Stimulated activated CD4-positive, alpha-beta T cell treated with anti-CD3 and anti-CD28 coated beads, Interleukin-15, amount 100 ng/mL, for 24 hours (primary cell): ENCODE results near the gene CDC5L.

Experiments used
- DNase-seq: peaks from one replicate; pipeline ENCODE4 v3.0.0-alpha.2; 2020

Gene CDC5L

DNA sequence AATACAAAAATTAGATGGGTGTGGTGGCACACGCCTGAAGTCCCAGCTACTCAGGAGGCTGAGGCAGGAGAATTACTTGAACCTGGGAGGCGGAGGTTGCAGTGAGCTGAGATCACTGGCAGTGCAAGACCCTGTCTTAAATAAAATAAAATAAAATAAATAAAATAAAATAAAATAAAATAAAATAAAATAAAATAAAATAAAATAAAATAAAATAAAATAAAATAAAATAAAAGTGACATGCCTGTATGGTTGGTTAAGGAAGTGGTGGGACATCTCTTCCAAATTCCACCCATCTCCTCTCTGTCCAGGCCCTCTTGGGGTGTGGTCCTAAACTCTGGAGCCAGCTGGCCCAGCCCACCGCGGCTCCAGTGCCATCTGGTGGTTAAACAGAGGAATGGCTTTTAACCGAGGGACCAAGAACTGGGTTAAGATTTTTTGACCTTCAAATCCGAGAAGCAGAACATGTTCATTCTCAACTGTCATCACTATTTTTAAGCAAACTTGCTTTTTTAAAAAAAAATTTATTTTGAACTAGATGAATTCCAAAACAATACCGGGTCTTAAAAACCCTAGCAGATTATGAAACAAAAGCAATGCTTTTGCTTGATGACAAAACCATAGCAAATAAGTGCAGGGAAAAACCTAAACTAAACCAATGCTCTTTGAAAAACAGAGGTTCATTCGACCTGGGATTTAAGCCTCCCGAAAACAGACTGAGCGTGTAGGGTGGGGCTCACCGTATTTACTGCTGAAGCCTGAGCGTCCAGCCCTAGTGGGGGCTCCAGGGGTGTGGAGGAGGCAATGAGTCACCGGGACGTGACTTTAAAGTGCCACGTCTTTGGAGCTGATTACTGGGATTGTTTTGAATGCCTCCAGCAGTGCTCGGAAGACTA, 68.8 kb downstream of the CDC5L start:
- DNase-seq = peak; percentile 58

DNA sequence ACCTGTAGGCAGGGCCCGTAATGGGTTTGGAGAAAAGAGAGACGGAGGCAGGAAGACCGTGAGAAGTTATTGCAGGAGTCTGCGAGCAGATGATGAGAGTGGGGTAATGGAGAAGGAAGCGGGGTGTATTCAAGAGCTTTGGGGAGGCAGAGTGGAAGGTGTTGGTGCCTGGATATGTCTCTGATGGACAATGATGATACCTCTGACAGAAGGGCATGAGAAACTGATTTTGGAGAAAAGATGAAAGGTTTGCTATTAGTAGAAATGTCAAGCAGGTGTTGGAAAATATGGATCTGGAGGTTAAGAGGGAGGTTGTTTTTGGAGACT, 69.4 kb downstream of the CDC5L start:
- no peak for DNase-seq

DNA sequence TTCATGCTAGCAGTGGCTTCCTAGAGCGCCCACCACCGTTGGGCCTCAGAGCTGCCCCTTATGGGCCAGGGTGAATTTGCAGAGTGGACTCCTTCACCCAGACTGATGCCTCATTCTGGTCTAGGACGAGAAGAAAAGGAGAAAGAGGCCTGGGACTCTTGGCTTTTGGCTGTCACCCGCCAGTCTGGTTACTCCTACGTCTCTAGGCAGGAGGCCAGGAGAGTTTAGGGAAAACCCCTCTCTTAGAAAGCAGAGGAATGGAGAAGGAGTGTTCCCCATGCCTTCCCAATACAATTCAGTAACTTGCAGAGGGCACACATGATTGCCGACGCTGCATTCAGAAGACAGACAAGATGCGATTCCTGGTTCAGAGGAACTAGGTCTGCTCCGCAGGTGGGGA, 70.1 kb downstream of the CDC5L start:
- DNase-seq = no peak

DNA sequence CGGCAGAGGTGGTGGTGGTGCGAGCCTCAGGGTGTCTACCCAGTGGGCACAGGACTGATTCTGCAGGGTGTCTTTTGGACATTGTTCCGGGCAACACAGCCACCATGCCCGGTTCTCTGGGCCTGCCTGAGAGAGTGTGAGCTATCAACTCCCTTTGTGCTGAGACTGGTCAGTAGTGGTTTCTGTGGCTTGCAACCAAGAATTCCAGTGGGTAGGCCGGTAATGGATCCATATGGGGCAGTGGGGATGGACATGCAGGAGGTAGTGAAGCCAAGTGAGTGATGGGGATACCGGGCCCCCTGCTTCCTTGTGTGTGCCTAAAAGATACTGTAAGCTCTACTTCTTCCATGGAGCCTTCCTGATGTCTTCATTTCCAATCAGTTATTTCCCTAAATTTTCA, 71.0 kb downstream of the CDC5L start:
- no peak for DNase-seq

DNA sequence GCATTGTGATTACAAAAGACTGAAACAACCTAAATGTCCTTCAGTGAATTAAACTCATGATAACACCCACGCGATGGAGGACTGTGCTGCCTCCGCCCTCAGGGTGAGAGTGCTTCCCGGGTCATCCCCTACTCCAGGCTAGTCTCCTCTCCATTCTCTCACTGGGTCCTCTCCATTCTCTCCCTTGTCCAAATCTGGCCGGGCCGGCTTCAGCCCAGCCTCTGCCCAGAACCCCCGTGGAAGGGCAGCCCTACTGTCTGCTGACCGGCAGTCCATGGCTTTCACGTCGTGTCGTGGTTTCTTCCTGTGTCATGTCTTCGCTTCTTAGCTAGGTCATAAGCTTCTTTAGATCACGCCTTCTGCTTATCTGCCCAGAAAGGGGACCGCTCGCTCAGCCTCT, 74.8 kb downstream of the CDC5L start:
- DNase-seq = no peak

DNA sequence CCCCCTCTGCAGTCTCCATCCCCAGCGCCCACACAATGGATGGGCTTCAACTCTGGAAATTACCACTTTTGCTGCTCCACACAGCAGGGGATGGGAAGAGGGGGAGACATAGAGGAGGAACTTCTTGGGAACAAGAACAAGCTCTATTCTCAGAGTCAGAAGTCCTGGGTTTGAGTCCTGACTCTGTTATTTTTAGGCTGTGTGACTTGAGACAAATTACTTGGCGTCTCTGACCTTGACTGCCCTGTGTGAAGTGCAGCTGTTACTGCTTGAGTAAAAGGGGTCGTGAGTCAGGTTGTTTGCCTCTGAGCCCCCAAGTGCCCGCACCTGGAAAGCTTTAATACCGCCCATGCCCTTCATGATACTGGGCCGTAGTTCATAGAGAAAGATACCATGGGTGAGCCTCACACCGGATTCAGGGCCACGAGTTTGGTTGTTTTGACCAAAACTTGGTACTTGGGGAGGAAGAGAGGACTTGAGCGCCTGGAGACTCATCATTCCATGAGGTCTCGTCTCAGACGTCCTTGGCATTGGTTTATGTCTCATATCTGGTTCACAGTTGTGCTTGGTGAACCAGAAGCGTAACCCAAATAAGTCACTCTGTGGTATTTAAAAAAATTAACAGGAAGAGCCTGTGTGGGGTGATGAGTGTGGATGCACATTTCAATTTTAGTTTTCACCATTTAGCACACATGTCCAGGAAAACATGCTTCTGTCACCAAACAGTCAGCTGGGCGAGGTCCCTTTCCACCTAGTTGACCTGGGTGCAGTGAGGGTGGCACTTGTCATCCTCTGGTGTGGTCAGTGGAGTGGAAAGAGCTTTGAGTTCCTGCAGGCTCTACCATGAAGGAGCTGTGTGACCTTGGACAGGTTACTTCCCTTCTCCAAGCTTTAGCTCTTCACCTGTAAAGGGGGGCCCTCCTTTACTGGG, 75.6 kb downstream of the CDC5L start:
- DNase-seq = no peak

DNA sequence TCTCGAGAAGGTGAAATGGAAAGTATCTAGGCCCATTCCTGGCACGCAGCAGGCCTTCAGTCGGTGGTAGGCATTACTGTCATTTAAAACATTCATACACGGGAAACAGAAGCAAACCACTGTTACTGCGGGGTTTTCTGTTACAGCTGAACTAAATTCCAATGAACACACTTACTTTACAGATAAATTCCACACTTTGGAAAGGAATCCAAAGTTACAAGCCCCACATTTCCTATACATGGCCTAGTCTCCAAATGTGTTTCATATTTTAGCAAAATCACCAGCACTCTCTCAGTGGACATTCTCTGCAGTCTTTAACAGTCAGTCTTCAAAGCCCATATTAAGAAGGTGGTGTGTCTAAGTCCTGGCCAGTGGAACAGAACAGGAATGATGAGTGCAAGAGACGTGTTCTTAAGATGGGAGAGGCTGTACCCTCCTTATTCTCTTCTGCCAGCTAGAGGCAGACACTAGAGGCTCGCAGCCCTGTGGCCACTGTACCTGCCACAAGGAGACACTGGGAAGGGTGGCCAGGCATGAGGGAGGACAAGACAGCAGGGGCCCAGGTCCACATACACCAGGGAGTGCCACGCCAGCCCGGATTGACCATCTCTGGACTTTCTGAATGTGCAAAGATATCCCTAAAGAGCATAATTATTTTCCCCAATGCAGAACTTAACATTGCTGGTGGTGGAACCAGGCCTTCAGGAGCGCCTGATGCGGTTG, 76.4 kb downstream of the CDC5L start:
- no peak for DNase-seq

DNA sequence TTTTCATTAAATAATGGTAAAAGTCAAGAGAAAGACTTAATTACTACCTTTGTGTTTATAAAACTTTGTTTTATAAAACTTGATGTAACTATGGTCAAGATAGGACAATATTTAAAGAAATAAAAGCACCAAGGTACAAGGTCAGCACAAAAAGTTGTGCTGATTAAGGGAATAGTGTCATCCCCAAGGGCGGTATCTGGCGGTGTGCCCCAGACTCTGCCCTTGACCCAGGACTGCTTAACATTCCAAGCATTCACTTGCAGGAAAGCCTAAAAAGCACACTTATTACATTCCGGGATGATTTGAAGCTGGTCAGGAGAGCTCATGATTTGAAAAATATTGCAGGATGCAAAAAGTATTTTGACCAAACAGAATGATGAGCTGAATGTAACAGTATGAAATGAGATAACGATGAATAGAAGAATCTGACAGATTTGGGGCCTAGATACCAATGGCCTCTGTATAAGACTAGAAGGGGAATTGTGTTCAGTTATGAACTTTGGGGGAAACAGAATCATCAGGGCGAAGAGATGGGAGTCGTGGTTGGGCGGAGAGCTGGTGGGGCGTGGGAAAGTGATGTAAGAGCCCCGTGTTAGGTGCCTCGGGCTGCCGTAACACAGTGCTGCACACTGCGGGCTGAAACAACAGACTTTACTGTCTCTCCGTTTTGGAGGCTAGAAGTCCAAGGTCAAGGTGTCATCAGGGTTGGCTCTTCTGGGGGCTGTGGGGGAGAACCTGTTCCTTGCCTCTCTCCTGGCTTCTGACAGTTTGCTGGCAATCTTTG, 77.2 kb downstream of the CDC5L start:
- no peak for DNase-seq

DNA sequence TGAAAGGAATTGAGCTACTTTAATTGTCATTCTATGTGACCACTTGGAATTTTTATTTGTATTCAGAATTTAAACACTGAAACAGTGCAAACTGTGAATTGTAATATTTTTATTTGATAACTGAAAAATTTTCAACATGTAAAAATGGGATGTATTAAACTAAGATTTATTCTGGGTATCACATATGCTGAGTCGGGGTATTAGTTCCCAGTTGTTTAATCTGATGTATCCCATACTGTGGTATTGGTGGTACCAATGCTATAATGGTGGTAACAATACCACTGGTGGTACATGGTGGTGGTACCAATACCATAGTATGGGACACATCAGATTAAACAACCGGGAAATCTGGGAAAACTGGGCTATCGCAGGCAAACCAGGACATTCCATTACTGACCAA, 79.4 kb downstream of the CDC5L start:
- no peak for DNase-seq

DNA sequence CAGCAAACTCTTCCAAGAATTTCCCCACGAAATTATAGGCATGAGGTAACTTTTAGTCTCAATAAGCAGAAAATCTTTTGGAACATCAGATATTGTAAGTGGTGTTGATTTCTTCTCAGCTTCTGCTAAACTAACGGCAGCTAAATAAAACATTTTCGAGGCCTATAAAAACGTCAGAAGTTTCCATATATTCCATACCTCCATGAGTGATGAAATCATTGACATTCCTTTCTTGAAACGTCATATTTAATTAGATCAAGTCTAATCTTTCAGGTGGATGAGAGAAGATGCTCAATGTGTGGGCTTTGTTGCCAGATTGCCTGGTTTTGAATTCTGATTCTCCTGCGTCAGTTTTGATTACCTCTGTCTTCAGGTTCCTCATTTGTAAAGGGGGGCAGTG, 81.3 kb downstream of the CDC5L start:
- no peak for DNase-seq

DNA sequence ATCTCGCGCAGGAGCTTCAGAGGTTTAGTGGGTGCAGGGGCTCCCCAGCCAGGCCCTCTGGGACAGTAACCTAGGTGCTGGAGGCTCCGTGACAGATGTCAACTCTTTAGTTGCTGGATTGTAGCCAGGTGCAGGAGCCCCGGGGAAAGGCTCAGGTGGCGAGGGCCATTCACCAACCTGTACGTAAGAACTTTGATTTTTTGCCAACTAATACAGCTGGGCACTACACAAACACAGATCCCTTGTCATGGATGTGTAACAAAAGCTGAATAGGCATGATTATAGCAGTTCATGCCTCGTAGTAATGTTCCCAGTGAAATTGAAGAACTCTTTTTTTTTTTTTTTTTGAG, 82.6 kb downstream of the CDC5L start:
- no peak for DNase-seq

DNA sequence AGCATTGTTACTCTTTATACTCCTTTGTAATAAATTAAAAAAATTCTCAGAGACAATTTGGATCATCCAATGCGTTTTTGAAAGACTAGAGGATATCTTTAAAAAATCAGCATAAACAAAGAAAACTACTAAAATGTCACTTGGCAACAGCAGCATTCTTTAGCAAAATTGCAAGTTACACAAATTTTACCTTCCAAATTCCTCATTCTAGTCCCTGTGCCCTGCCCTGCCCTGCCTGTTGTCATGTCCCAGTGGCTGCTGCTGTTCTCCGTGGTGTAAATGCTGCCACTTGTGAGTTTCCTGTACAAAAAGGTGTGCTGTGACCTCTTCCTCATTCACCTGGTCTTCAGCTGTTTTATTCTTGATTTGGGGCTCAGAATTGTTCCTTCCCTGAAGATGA, 83.2 kb downstream of the CDC5L start:
- DNase-seq = no peak

DNA sequence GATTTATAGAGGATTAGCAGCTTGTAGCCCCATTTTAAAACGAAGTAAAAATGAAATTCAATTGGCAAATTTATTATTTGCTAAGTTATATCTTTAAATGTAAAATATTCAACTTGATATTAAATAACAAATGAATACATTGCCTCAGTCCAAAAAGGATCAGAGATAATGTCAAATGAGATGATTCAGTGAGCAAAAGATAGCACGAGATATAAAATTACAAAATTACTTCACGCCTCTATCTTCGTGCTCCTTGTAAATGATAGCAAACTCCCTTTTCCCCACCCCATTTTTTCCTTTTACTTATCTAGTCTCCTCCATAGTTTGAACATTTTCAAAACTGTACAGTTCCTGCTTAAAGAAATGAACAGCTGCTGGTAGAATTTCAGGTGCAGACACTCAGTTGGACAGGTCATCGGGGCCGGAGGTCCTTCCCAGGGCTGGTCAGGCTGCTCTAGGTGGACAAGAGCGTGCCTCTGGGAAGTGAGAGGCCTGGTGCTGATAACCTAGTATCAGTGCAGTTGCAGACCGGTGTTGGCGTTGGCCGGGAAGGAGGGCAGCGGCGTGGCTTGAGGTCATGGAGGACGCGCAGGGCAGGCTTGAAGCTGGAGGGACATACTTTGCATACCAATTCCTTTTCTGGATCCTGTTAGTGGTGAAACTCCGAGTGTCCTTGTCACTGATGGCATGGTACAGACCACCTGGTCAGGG, 83.9 kb downstream of the CDC5L start:
- DNase-seq = no peak

DNA sequence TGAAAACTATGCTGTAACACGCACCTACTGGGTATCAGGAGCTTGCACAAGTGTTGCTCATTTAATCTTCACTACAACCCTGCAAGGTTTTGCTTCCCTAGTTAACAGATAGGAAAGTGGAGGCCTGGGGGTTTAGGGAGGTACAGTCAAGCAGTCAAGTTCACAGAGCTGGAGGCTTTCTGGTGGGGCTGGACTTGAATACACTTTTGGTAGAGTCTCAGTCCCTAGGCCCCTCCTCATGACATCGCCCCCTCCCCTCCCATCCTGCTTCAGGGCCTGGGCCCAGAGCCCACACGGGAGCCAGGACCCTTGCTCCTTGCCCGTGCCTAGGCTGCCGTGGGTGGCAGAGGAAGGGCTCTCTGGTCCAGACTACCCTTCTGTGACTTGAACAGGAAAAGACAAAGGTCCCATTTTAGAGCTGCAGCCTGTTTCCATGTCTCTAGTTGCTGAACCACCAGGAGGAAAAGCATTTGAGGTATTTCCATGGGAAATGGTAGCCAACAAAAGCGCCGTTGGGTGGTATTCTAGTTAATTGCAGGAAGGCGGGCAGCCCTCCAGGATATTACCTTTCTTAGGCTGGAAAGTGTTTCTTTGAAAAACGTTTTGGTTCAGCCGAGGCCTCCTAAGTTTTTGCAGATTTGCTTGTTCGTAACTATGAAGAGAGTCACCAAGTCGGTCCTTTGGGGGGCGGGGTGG, 84.9 kb downstream of the CDC5L start:
- no peak for DNase-seq

DNA sequence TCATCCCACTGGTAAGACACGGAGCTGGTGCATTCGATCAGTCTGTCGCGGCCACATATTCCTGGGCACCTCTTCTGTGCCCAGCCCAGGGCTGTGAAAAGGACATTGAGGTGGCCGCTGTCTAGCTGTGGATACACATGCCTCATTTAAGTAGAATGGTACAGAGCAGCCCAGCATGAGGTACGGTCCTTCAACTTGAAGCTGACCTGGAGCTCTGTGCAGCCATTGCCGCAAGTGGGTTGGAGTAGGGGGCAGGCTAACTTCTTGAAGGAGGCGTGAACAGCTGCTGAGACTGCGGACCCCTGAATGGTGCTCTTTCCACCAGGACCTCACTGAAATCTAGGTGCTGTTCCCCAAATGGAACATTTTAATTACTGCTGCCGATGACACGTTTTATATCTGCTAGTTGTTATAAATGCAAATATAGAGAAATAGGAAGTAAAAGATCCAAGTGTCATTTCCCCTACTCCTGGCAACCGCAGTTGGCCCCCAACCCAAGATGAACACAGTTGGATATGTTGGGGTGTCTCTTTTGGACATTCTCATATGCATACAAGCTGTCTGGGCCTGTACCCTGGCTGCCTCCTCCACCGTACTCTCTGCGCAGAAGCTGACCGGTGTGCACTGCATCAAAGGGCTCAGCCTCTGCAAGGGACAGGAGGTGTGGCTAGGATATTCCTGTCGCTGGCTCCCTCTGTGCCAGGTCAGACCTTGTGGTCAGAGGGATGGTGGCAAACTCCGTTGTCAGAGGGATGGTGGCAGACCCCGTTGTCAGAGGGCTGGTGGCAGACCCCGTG, 86.1 kb downstream of the CDC5L start:
- DNase-seq = no peak

DNA sequence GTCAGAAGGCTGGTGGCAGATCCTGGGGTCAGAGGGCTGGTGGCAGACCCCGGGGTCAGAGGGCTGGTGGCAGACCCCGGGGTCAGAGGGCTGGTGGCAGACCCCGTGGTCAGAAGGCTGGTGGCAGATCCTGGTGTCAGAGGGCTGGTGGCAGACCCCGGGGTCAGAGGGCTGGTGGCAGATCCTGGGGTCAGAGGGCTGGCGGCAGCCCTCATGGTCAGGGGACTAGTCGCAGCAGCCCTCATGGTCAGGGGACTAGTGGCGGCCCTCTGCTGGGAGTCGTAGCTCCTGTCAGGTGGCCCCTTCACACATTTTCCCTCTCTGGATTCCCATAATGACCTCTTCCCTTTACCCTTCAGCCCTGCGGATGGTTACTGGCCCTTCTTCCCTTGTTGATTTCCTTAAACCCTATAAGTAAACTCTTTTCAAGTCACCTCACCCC, 86.7 kb downstream of the CDC5L start:
- DNase-seq = no peak

DNA sequence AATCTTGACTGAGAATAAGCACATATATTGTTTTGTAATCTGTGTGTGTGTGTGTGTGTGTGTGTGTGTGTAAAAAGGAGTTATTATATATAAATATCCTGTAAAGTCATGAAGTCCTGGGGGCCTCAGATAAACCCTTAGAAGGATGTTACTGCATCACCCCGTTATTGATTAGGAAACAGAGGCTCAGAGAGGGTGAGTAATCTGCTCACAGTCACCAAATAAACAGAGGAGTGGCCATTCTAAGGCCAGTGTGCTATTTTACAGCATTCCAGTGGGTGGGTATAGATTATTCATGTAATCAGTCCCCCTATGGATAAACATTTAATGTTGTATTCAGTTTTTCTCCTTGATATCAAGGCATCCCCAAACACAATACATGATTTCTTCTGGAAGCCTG, 87.1 kb downstream of the CDC5L start:
- no peak for DNase-seq

DNA sequence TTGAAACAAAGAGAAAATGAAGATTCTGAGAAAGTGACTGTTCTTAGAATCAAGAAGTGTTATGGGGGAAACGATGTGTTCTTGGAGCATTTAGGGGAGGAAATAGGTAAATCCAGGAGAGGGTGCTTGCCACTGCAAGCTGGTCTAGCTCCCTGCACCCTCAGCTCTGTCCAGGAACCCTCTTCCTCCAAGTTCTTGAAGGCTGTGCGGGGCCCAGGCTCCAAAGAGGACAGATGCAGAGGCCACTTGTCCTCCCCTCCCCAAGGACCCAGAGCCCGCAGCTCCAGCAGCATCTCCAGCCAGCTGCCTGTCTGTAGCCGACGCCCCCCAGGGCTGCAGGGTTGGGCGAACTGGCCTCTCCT, 87.9 kb downstream of the CDC5L start:
- DNase-seq = no peak

DNA sequence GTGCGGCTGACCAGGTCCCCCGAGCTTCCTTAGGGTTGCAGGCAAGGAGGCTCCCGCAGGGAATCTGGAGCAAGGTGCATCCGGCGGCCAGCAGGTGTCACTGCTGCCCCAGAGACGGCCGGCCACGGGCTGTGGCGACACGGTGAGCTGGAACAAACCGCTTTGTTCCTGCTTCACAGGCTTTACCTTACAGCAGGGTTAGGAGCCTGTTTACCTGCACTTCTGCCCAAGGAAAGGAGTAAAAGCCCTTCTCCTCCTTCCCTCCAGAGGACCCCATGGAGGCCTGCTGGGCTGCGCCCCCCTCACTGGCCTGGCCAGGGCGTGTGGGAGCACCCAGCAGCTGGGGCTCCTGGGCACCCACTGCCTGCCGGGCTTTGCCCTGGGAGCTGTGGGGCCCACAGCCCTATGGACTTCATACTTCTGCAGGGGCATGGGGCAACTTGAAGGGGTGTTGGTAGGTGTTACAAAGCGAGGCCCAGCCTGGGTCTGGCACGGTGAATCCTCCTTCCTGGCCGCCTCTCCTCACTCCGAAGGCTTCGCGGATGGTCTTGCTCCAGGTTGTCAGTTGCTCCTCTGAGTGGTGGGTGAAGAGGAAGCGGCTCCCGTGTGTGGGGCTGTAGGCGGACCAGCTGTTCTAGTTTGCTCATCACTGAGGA, 88.4 kb downstream of the CDC5L start:
- DNase-seq = peak; percentile 81

DNA sequence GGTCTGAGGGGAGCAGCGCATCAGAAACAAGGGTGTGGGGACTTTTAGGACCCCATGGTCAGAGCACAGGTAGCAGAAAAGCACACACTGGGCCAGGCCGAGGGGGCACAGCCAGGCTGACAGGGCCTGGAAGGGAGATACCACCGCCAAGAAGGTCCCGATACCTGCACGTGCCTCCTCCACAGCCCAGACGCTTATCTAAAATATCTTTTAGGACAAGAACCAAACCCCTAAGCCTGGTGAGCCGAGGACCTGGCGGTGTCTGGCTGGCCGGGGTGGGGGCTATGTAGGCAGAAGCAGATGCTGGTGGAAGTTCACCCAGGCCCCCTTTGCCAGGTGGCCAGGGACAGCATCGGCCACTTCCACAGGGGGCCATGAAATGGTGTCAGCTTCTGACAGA, 89.3 kb downstream of the CDC5L start:
- no peak for DNase-seq
